ENCODE data around the gene ACTG1. TPM values are rescaled to one million over a fixed set of nuclear protein-coding genes. Genes with fewer than 3 reads are reported as not detected.

Gene ACTG1
- total RNA-seq, 1 donor from 2014 or later: 342 TPM

GRCh38 chr17:81552244-81553017 is 39.8 kb upstream of the ACTG1 start, which contains the start of gene FAAP100:
Gene FAAP100, minus strand, starts transcription at chr17:81552353. Its CDS starts 23 bp downstream, at chr17:81552330.
- TF ChIP-seq CTCF (IDR thresholded peaks at IDR 0.05; ENCODE audit: borderline replicate concordance): no peak
- peaks cover 62% of the 10 kb centered on the region for H3K4me1 ChIP-seq
- no peaks in the 10 kb centered on the region for H3K27me3 ChIP-seq (ENCODE audit: low read depth)
- peak; percentile 82 for DNase-seq
- peak within 1 kb of the TSS; percentile 87 for H3K4me3 ChIP-seq
- intact Hi-C loops (cut with micrococcal nuclease): no loop called here
- H3K9me3 ChIP-seq (replicated peaks): no peaks in the 10 kb centered on the region
- H3K27ac ChIP-seq (replicated peaks): peak within 1 kb of the TSS; percentile 96
- peaks cover 27% of the 10 kb centered on the region for H3K36me3 ChIP-seq

GRCh38 chr17:81551458-81552243 is 39.1 kb upstream of the ACTG1 start:
- peaks cover 30% of the 10 kb centered on the region for H3K36me3 ChIP-seq
- no peaks in the 10 kb centered on the region for H3K27me3 ChIP-seq (ENCODE audit: low read depth)
- peak overlapping the region; percentile 87 for H3K4me3 ChIP-seq
- peaks cover 55% of the 10 kb centered on the region for H3K4me1 ChIP-seq
- H3K9me3 ChIP-seq (replicated peaks): no peaks in the 10 kb centered on the region
- intact Hi-C loops (cut with micrococcal nuclease): no loop called here
- no peak for TF ChIP-seq CTCF (IDR thresholded peaks at IDR 0.05; ENCODE audit: borderline replicate concordance)
- no peak for DNase-seq
- peak overlapping the region; percentile 96 for H3K27ac ChIP-seq (replicated peaks)

GRCh38 chr17:81550830-81551457 is 38.3 kb upstream of the ACTG1 start:
- Histone ChIP-seq H3K4me3 (peak overlapping the region; percentile 87), H3K9me3 (replicated peaks) (no peaks in the 10 kb centered on the region), H3K27me3 (ENCODE audit: low read depth) (no peaks in the 10 kb centered on the region), H3K36me3 (peaks cover 37% of the 10 kb centered on the region), H3K4me1 (peaks cover 47% of the 10 kb centered on the region), H3K27ac (replicated peaks) (no peak overlapping the region)
- DNase-seq: no peak
- intact Hi-C loops (cut with micrococcal nuclease): no loop called here
- no peak for TF ChIP-seq CTCF (IDR thresholded peaks at IDR 0.05; ENCODE audit: borderline replicate concordance)

GRCh38 chr17:81550285-81550684 is 37.7 kb upstream of the ACTG1 start:
- no peak for TF ChIP-seq CTCF (IDR thresholded peaks at IDR 0.05; ENCODE audit: borderline replicate concordance)
- Histone ChIP-seq H3K36me3 (peaks cover 44% of the 10 kb centered on the region), H3K27ac (replicated peaks) (no peak overlapping the region), H3K9me3 (replicated peaks) (no peaks in the 10 kb centered on the region), H3K4me3 (no peak overlapping the region), H3K4me1 (peaks cover 41% of the 10 kb centered on the region), H3K27me3 (ENCODE audit: low read depth) (no peaks in the 10 kb centered on the region)
- DNase-seq: no peak
- intact Hi-C loops (cut with micrococcal nuclease): no loop called here

- no peaks in the 10 kb centered on the region for H3K9me3 ChIP-seq (replicated peaks)
- H3K4me3 ChIP-seq: no peak overlapping the region
- peaks cover 48% of the 10 kb centered on the region for H3K36me3 ChIP-seq
- H3K27me3 ChIP-seq (ENCODE audit: low read depth): no peaks in the 10 kb centered on the region
- TF ChIP-seq CTCF (IDR thresholded peaks at IDR 0.05; ENCODE audit: borderline replicate concordance): no peak
- intact Hi-C loops (cut with micrococcal nuclease): no loop called here
- H3K27ac ChIP-seq (replicated peaks): no peak overlapping the region
- DNase-seq: no peak
- peaks cover 39% of the 10 kb centered on the region for H3K4me1 ChIP-seq
Measured at GRCh38 chr17:81549826-81550225, 37.2 kb upstream of the ACTG1 start.

Measured in left ventricle myocardium inferior (tissue), 1 donor.